ENCODE results near the gene CCDC14.

DNA sequence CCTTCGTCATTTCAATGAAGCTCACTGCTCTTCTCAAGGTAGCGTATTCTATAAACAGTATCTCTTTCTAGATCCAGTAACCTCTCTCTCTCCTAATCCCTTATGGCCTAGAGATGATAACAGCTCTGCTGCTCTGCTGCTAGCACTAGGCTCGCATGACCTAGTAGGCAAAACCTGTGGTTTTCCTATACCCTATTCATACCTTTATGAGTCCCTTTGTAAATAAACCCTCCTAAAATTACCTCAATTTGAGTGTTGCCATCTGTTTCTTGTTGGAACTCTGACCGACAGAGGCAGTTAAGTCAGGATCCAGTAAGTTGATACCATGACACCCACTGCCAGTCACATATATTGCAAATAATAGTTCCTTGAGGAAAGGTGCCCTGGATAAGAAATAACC, 7.3 kb downstream of the CCDC14 start:
- TF ChIP-seq POLR2A (IDR thresholded peaks at IDR 0.05) = no peak
- TF ChIP-seq, protein P1, sequence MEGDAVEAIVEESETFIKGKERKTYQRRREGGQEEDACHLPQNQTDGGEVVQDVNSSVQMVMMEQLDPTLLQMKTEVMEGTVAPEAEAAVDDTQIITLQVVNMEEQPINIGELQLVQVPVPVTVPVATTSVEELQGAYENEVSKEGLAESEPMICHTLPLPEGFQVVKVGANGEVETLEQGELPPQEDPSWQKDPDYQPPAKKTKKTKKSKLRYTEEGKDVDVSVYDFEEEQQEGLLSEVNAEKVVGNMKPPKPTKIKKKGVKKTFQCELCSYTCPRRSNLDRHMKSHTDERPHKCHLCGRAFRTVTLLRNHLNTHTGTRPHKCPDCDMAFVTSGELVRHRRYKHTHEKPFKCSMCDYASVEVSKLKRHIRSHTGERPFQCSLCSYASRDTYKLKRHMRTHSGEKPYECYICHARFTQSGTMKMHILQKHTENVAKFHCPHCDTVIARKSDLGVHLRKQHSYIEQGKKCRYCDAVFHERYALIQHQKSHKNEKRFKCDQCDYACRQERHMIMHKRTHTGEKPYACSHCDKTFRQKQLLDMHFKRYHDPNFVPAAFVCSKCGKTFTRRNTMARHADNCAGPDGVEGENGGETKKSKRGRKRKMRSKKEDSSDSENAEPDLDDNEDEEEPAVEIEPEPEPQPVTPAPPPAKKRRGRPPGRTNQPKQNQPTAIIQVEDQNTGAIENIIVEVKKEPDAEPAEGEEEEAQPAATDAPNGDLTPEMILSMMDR (IDR thresholded peaks at IDR 0.05) = no peak

All from heart left ventricle (tissue), 13 donors.